ENCODE measurements around the gene SYT9. TPM values are rescaled to one million over a fixed set of nuclear protein-coding genes. Genes with fewer than 3 reads are reported as not detected.

Gene SYT9
- total RNA-seq, 4 donors from 2014 or later = 0.14 to 0.16 TPM; not detected in 2

DNA sequence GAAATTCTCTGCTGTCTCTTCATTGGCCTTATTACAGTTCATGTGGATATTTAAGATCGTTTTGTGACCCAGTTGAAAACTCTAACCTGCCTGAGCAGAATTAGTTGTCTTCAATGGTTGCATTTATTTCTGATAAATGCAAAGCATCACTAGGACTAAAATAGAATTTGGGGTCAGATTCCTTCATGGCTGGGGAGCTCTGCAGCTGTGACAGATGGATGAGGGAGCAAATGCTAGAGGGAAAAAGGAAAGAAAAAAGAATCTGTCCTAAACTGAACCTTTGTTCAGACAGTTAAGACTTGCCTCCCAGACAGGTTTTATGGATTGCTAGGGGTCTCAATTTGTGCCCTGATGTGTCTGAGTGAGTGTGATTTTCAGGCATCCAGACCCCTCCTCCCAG is 113.0 kb downstream of the SYT9 start:
- H3K27ac ChIP-seq = no peak overlapping the region

GRCh38 chr11:7367803-7368202 is 116.1 kb downstream of the SYT9 start:
- no peaks in the 10 kb centered on the region for H3K27me3 ChIP-seq
- no peak overlapping the region for H3K4me3 ChIP-seq
- in situ Hi-C loops (cut with MboI; ENCODE audit: low pct_ligation_motif_present in 1 of 4, low pct_unique_long_range_greater_than_20kb in 1 of 4, low sequenced_read_pairs in 3 of 4) (no loop called here), intact Hi-C loops (cut with DNase I; ENCODE audit: low total_unique reads) (no loop called here)
- no peaks in the 10 kb centered on the region for H3K4me1 ChIP-seq
- DNase-seq = no peak
- H3K36me3 ChIP-seq = no peaks in the 10 kb centered on the region
- TF ChIP-seq EP300 (IDR thresholded peaks at IDR 0.05; ENCODE audit: low read depth) (no peak), POLR2AphosphoS5 (IDR thresholded peaks at IDR 0.05) (no peak), CTCF (IDR thresholded peaks at IDR 0.05) (no peak), POLR2A (IDR thresholded peaks at IDR 0.05) (no peak)
- H3K27ac ChIP-seq = no peak overlapping the region
- no peaks in the 10 kb centered on the region for H3K9me3 ChIP-seq

More for the DNA sequence above, 113.0 kb downstream of the SYT9 start:
- 63 to 67% methylated on average over 1 of the region's 1 CpG for WGBS, 2 donors (ENCODE audit: low coverage in 1 of 2)
- Histone ChIP-seq H3K27me3 (no peaks in the 10 kb centered on the region), H3K4me3 (no peak overlapping the region), H3K9me3 (no peaks in the 10 kb centered on the region), H3K36me3 (no peaks in the 10 kb centered on the region), H3K4me1 (no peaks in the 10 kb centered on the region)
- intact Hi-C loops (cut with DNase I; ENCODE audit: low total_unique reads) (no loop called here), in situ Hi-C loops (cut with MboI; ENCODE audit: low pct_ligation_motif_present in 1 of 4, low pct_unique_long_range_greater_than_20kb in 1 of 4, low sequenced_read_pairs in 3 of 4) (no loop called here)
- no peak for TF ChIP-seq POLR2AphosphoS5 (IDR thresholded peaks at IDR 0.05)
- no peak for TF ChIP-seq POLR2A (IDR thresholded peaks at IDR 0.05)
- TF ChIP-seq EP300 (IDR thresholded peaks at IDR 0.05; ENCODE audit: low read depth) = no peak
- TF ChIP-seq CTCF (IDR thresholded peaks at IDR 0.05) = no peak
- no peak for DNase-seq

DNA sequence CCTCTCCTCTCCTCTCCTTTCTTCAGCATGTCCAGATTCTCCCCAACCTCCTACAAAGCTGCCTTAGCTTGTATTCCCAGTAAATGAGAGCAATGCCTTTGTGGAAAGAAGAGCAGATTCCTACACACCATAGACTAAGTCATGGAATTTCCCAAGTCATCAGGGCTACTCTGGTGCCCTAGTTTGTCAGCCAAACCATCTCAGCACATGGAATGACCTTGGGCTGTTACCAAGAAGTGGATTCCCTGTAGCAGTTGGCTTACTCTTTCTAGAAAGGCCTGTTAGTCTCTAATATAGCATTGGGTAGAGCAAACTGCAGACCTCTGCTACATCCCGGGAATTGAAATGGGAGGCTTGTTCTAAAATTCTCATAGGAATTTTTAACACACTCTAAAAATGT is 124.7 kb downstream of the SYT9 start:
- DNase-seq = no peak
- Histone ChIP-seq H3K4me3 (no peak overlapping the region), H3K36me3 (no peaks in the 10 kb centered on the region), H3K27me3 (no peaks in the 10 kb centered on the region), H3K4me1 (no peaks in the 10 kb centered on the region), H3K9me3 (no peaks in the 10 kb centered on the region), H3K27ac (no peak overlapping the region)
- TF ChIP-seq POLR2A (IDR thresholded peaks at IDR 0.05) = no peak
- no peak for TF ChIP-seq CTCF (IDR thresholded peaks at IDR 0.05)
- no peak for TF ChIP-seq POLR2AphosphoS5 (IDR thresholded peaks at IDR 0.05)
- no peak for TF ChIP-seq EP300 (IDR thresholded peaks at IDR 0.05; ENCODE audit: low read depth)
- WGBS, 2 donors (ENCODE audit: low coverage in 1 of 2) = 100% methylated on average over 1 of the region's 1 CpG; no CpG with 5 or more reads in 1 of the 2 donors
- in situ Hi-C loops (cut with MboI; ENCODE audit: low pct_ligation_motif_present in 1 of 4, low pct_unique_long_range_greater_than_20kb in 1 of 4, low sequenced_read_pairs in 3 of 4) = no loop called here
- intact Hi-C loops (cut with DNase I; ENCODE audit: low total_unique reads) = no loop called here

GRCh38 chr11:7381937-7382336 is 130.2 kb downstream of the SYT9 start:
- TF ChIP-seq EP300 (IDR thresholded peaks at IDR 0.05; ENCODE audit: low read depth) (no peak), POLR2A (IDR thresholded peaks at IDR 0.05) (no peak), POLR2AphosphoS5 (IDR thresholded peaks at IDR 0.05) (no peak), CTCF (IDR thresholded peaks at IDR 0.05) (no peak)
- 40% methylated on average over 2 of the region's 2 CpGs; no CpG with 5 or more reads in 1 of the 2 donors for WGBS, 2 donors (ENCODE audit: low coverage in 1 of 2)
- in situ Hi-C loops (cut with MboI; ENCODE audit: low pct_ligation_motif_present in 1 of 4, low pct_unique_long_range_greater_than_20kb in 1 of 4, low sequenced_read_pairs in 3 of 4) = no loop called here
- H3K36me3 ChIP-seq = no peaks in the 10 kb centered on the region
- no peak for DNase-seq
- no peak overlapping the region for H3K27ac ChIP-seq
- no peaks in the 10 kb centered on the region for H3K4me1 ChIP-seq
- H3K27me3 ChIP-seq = no peaks in the 10 kb centered on the region
- H3K4me3 ChIP-seq = no peak overlapping the region
- intact Hi-C loops (cut with DNase I; ENCODE audit: low total_unique reads) = no loop called here
- H3K9me3 ChIP-seq = no peaks in the 10 kb centered on the region
